ENCODE measurements around the gene PPP1R9B. TPM values are rescaled to one million over a fixed set of nuclear protein-coding genes. Genes with fewer than 3 reads are reported as not detected.
A peak's percentile ranks its signal among the peaks of the same experiment; 100 is the strongest.

PPP1R9B gene
- total RNA-seq, 1 experiment from 2014 or later: 112 TPM

- BruUV-seq (replicated peaks): TSS peak; percentile 42
- peaks cover 50 to 53% of the 10 kb centered on the region in 2 experiments for H3K36me3 ChIP-seq (ENCODE audit: control insufficient read depth in 1 of 2, insufficient read depth in 2 of 2, low read length in 2 of 2)
- no peaks in the 10 kb centered on the region for H3K27me3 ChIP-seq (ENCODE audit: insufficient read depth, low read length)
- ChIA-PET CTCF (no interaction called here), RAD21 (ENCODE audit: low non-redundant PET in 1 of 2, low total read pairs in 2 of 2, uncharacterized antibody in 2 of 2, unreplicated experiment in 2 of 2) (interaction anchor here in 1 of 2 experiments (0.6 kb wide), 2 partner anchors 31 to 500 kb away, joined by 3 to 4 read pairs; partner anchors contain the start of genes ABCC3 and SGCA), POLR2A (no interaction called here)
- no peaks in the 10 kb centered on the region for H3K9me3 ChIP-seq (ENCODE audit: control insufficient read depth in 1 of 2, insufficient read depth in 1 of 2, low read depth in 1 of 2, low read length in 2 of 2)
- no peak overlapping the region for H3K27ac ChIP-seq (ENCODE audit: low read depth, low read length)
- no peak overlapping the region for H2AFZ ChIP-seq (ENCODE audit: low read depth, low read length, poor library complexity, severe bottlenecking)
- TF ChIP-seq SP1 (IDR thresholded peaks at IDR 0.05; ENCODE audit: low read depth): no peak
- TF ChIP-seq SIN3A (IDR thresholded peaks at IDR 0.05; ENCODE audit: low read depth): no peak
- TF ChIP-seq EGR1 (IDR thresholded peaks at IDR 0.05; ENCODE audit: low read depth): no peak
- TF ChIP-seq RAD21 (IDR thresholded peaks at IDR 0.05; ENCODE audit: low read depth): no peak
- TF ChIP-seq CEBPB (IDR thresholded peaks at IDR 0.05; ENCODE audit: low read depth): no peak
- no peak for TF ChIP-seq ZNF274 (IDR thresholded peaks at IDR 0.05; ENCODE audit: low read depth, low read length)
- no peak for TF ChIP-seq EZH2 (IDR thresholded peaks at IDR 0.05)
- TF ChIP-seq ELF1 (IDR thresholded peaks at IDR 0.05; ENCODE audit: borderline replicate concordance, low read depth): no peak
- TF ChIP-seq CBX3 (IDR thresholded peaks at IDR 0.05; ENCODE audit: low read depth): no peak
- TF ChIP-seq POLR2AphosphoS5 (IDR thresholded peaks at IDR 0.05; ENCODE audit: low read depth, low read length): no peak
- no peak overlapping the region for H3K4me2 ChIP-seq (ENCODE audit: low read length)
- peaks cover 19% of the 10 kb centered on the region; the same call in 1 of the 2 replicates for H3K79me2 ChIP-seq (ENCODE audit: insufficient read depth, low read length)
- no peaks in the 10 kb centered on the region for H3K9me2 ChIP-seq (ENCODE audit: insufficient read depth)
- peaks cover 12 to 25% of the 10 kb centered on the region in 2 experiments for H3K4me1 ChIP-seq (ENCODE audit: control insufficient read depth in 1 of 2, insufficient read depth in 2 of 2, low read length in 2 of 2)
- no peak for DNase-seq (ENCODE audit: low read depth, low spot score)
- H3K4me3 ChIP-seq (replicated peaks in 1 of 2; ENCODE audit: low read depth in 1 of 2, low read length in 2 of 2): no peak overlapping the region
- no peaks in the 10 kb centered on the region for H4K20me1 ChIP-seq (ENCODE audit: insufficient read depth)
- intact Hi-C loops (cut with micrococcal nuclease): no loop called here
- no peak overlapping the region for H3K9ac ChIP-seq (ENCODE audit: low read length)
- peak; percentile 49 for ATAC-seq
Observed at GRCh38 chr17:50134206-50135110, 16.0 kb downstream of the PPP1R9B start.

- Histone ChIP-seq H3K9me3 (ENCODE audit: control insufficient read depth in 1 of 2, insufficient read depth in 1 of 2, low read depth in 1 of 2, low read length in 2 of 2) (no peaks in the 10 kb centered on the region), H3K9me2 (ENCODE audit: insufficient read depth) (no peaks in the 10 kb centered on the region), H3K27ac (ENCODE audit: low read depth, low read length) (no peak overlapping the region), H3K4me3 (replicated peaks in 1 of 2; ENCODE audit: low read depth in 1 of 2, low read length in 2 of 2) (no peak overlapping the region), H3K36me3 (ENCODE audit: control insufficient read depth in 1 of 2, insufficient read depth in 2 of 2, low read length in 2 of 2) (peaks cover 43 to 45% of the 10 kb centered on the region in 2 experiments), H3K79me2 (ENCODE audit: insufficient read depth, low read length) (peaks cover 12% of the 10 kb centered on the region; the same call in 1 of the 2 replicates), H2AFZ (ENCODE audit: low read depth, low read length, poor library complexity, severe bottlenecking) (no peak overlapping the region), H3K9ac (ENCODE audit: low read length) (no peak overlapping the region), H4K20me1 (ENCODE audit: insufficient read depth) (no peaks in the 10 kb centered on the region), H3K4me2 (ENCODE audit: low read length) (no peak overlapping the region), H3K27me3 (ENCODE audit: insufficient read depth, low read length) (no peaks in the 10 kb centered on the region), H3K4me1 (ENCODE audit: control insufficient read depth in 1 of 2, insufficient read depth in 2 of 2, low read length in 2 of 2) (peaks cover 12 to 25% of the 10 kb centered on the region in 2 experiments)
- no peak for ATAC-seq
- intact Hi-C loops (cut with micrococcal nuclease): no loop called here
- RAD21 ChIA-PET (ENCODE audit: low non-redundant PET in 1 of 2, low total read pairs in 2 of 2, uncharacterized antibody in 2 of 2, unreplicated experiment in 2 of 2): interaction anchor here in 1 of 2 experiments (0.6 kb wide), 2 partner anchors 32 to 501 kb away, joined by 3 to 4 read pairs; partner anchors contain the start of genes ABCC3 and SGCA
- DNase-seq (ENCODE audit: low read depth, low spot score): no peak
- POLR2A ChIA-PET: no interaction called here
- TF ChIP-seq POLR2AphosphoS5 (IDR thresholded peaks at IDR 0.05; ENCODE audit: low read depth, low read length) (0 out of 2 replicates have a peak, but pooled peaks have one; percentile 19), EZH2phosphoT487 (IDR thresholded peaks at IDR 0.05; ENCODE audit: borderline replicate concordance) (no peak)
- CTCF ChIA-PET: no interaction called here
- no TSS peak for BruUV-seq (replicated peaks)
Observed at GRCh38 chr17:50133769-50134099, 16.7 kb downstream of the PPP1R9B start.

Measured in HCT116 (cell line).